ENCODE measurements around the gene ABHD2. TPM values are rescaled to one million over a fixed set of nuclear protein-coding genes. Genes with fewer than 3 reads are reported as not detected.

Gene ABHD2
- total RNA-seq, 6 experiments from 2014 or later: 43.1 to 63.5 (median 51.8) TPM

DNA sequence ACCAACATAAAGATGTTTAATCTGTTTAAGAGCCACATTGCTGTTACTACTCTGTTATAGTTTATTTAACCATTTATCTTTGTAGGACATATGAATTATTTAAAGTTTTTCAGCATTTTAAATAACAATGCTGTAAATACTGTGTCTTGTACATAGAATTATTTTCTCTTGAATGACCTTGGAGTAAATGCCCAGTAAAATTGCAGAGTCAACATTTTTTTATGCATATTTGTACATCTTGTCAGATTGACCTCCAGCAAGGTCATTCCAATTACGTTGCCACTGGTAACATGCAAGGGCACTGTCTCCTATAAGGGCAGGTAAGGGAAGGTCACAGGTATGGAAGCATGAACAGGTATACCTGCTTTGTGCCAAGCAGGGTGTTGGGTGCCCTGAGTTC, 68.8 kb downstream of the ABHD2 start:
- H3K27ac Mint-ChIP-seq: no peak overlapping the region
- H3K4me3 Mint-ChIP-seq: no peak overlapping the region
- no peak for DNase-seq
- peaks cover 17% of the 10 kb centered on the region for H3K36me3 Mint-ChIP-seq (ENCODE audit: low read depth)
- peaks cover 6% of the 10 kb centered on the region for H3K4me1 Mint-ChIP-seq (ENCODE audit: low read depth)
- TF ChIP-seq, protein P1, sequence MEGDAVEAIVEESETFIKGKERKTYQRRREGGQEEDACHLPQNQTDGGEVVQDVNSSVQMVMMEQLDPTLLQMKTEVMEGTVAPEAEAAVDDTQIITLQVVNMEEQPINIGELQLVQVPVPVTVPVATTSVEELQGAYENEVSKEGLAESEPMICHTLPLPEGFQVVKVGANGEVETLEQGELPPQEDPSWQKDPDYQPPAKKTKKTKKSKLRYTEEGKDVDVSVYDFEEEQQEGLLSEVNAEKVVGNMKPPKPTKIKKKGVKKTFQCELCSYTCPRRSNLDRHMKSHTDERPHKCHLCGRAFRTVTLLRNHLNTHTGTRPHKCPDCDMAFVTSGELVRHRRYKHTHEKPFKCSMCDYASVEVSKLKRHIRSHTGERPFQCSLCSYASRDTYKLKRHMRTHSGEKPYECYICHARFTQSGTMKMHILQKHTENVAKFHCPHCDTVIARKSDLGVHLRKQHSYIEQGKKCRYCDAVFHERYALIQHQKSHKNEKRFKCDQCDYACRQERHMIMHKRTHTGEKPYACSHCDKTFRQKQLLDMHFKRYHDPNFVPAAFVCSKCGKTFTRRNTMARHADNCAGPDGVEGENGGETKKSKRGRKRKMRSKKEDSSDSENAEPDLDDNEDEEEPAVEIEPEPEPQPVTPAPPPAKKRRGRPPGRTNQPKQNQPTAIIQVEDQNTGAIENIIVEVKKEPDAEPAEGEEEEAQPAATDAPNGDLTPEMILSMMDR (IDR thresholded peaks at IDR 0.05): no peak
- no peaks in the 10 kb centered on the region for H3K9me3 Mint-ChIP-seq
- no peaks in the 10 kb centered on the region for H3K27me3 Mint-ChIP-seq (ENCODE audit: insufficient read depth)

DNA sequence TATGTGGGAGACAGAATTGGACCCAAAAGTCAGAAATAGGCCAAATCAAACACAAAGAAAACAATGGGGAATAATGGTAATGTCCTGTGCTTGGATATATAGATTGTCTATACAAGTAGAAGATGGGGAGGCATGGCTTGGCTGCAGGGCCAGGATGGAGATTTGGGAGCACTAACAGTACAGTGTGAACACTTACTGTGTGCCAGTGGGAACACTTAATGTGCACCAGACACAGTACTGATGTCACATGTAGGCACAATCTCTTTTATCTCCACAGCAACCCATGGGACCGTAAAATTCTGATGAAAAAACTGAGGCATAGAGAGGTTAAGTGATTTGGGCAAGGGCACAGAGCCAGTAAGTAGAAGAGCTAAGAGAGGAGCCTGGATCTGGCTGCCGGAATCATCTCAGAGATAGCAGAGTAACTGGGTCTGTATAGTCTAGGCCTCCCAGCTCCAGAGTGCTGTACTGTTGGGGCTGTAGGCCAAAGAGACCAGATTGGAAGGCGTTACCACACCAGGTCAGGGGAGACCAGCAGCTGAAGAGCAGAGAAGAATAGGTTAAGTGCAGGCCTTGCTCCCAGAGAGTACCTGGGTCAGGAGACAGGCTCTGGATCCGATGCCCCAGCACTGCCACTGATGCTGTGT, 69.8 kb downstream of the ABHD2 start:
- DNase-seq: no peak
- Mint-ChIP-seq H3K4me3 (no peak overlapping the region), H3K36me3 (ENCODE audit: low read depth) (peaks cover 17% of the 10 kb centered on the region), H3K27ac (no peak overlapping the region), H3K4me1 (ENCODE audit: low read depth) (peaks cover 6% of the 10 kb centered on the region), H3K27me3 (ENCODE audit: insufficient read depth) (no peaks in the 10 kb centered on the region), H3K9me3 (no peaks in the 10 kb centered on the region)
- TF ChIP-seq, protein P1 (IDR thresholded peaks at IDR 0.05): no peak

- Mint-ChIP-seq H3K27ac (no peak overlapping the region), H3K4me1 (ENCODE audit: low read depth) (peaks cover 18% of the 10 kb centered on the region), H3K9me3 (no peaks in the 10 kb centered on the region), H3K4me3 (no peak overlapping the region), H3K36me3 (ENCODE audit: low read depth) (peaks cover 10% of the 10 kb centered on the region; the same call in 1 of the 2 replicates), H3K27me3 (ENCODE audit: insufficient read depth) (no peaks in the 10 kb centered on the region)
- no peak for DNase-seq
- TF ChIP-seq, protein P1 (IDR thresholded peaks at IDR 0.05): no peak
Measured at GRCh38 chr15:89161666-89162065, 73.4 kb downstream of the ABHD2 start.

DNA sequence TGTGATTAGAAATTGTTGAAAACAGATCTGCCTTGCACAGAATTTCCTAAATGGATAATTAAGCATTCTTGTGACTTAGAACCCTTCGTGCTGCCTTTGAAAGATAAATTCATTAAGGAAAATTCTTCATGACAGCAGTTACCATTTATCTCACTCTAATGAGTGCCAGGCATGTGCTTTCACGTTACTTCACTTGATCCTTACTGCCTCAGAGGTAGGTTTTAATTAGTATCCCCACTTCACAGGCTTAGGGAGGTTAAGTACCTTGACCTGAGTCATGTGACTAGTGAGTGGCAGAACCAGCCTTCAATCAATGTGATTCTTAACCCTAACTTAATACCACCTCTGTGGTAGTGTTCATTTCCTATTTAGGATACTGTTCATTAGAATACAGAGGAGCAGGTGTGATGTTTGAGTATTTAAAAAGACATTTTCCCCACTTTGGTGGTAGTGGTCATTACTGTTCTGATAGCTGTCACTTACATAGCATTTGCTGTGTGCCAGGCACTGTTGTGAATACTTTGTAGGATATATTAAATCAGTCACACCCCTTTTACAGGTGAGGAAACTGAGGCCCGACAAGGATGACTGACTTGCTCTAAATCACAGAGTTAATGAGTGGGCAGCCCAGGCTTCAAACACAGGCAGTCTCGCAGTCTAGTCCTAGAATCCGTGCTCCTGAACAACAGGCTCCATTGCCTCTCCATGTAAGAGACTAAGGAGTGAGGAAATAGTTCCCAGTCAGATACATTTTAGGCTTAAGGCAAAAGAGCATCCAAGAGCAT, 75.2 kb downstream of the ABHD2 start:
- Mint-ChIP-seq H3K27me3 (ENCODE audit: insufficient read depth) (no peaks in the 10 kb centered on the region), H3K9me3 (no peaks in the 10 kb centered on the region), H3K4me1 (ENCODE audit: low read depth) (peaks cover 34% of the 10 kb centered on the region), H3K36me3 (ENCODE audit: low read depth) (peaks cover 10% of the 10 kb centered on the region; the same call in 1 of the 2 replicates), H3K27ac (no peak overlapping the region), H3K4me3 (no peak overlapping the region)
- DNase-seq: no peak
- TF ChIP-seq, protein P1 (IDR thresholded peaks at IDR 0.05): no peak

DNA sequence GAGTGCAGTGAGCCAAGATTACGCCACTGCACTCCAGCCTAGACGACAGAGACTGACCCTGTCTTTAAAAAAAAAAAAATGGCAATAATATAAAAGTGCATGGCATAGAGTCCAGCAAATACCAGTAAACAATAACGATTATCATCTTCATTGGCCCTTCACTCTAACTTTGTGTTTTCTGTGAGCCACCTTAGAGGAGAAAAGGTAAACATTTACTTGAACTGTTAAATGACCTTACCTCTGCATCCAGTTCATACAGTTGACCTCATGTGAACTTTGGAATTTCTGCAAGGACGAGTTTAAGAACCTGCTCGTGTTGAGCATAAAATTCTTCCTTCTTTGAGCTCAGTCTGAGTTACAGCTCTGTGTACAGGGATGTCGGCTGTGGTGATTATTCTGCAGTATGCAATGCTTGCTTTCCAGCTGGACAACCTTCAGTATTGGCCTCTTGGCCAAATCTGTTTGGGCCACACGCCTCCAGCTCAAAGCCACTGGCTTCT, 76.5 kb downstream of the ABHD2 start:
- TF ChIP-seq, protein P1 (IDR thresholded peaks at IDR 0.05): no peak
- H3K36me3 Mint-ChIP-seq (ENCODE audit: low read depth): peaks cover 10% of the 10 kb centered on the region; the same call in 1 of the 2 replicates
- no peak overlapping the region for H3K27ac Mint-ChIP-seq
- no peak for DNase-seq
- no peak overlapping the region for H3K4me3 Mint-ChIP-seq
- no peaks in the 10 kb centered on the region for H3K9me3 Mint-ChIP-seq
- no peaks in the 10 kb centered on the region for H3K27me3 Mint-ChIP-seq (ENCODE audit: insufficient read depth)
- H3K4me1 Mint-ChIP-seq (ENCODE audit: low read depth): peaks cover 43% of the 10 kb centered on the region

Measured in HFFc6 (cell line).